SIG-M5 treated with dmso at 0.1 percent for 504 hours (cell line): ENCODE data around the gene ANKHD1.
A peak's percentile ranks its signal among the peaks of the same experiment; 100 is the strongest.
"Not testable (repeated sequence)": the region's sequence is repeated elsewhere in the genome, so short reads cannot be mapped to it uniquely, and the experiment has no call there.

Experiments
- DNase-seq: peaks from one replicate; lab custom pipeline; 2025; ENCODE audit not compliant: unreplicated experiment; lab: John Stamatoyannopoulos, UW

The ANKHD1 gene

DNA sequence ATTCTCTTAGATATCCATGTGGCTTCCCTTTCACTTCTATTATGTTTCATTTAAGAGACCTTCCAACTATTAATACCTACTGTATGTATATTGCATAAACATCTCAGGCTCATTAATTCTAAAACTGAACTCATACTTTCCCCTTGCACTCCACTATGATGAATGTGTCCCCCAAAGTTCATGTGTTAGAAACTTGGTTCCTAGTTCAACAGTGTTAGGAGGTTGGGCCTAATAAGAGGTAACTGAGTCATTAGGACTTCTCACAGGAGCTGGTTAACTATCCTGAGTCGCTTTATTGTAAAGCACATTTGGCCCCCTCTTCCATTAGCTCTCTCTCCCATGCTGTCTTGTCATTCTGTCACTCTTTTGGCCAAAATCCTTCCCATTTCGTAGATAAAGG lies 22.0 kb downstream of the ANKHD1 start:
- no peak for DNase-seq

DNA sequence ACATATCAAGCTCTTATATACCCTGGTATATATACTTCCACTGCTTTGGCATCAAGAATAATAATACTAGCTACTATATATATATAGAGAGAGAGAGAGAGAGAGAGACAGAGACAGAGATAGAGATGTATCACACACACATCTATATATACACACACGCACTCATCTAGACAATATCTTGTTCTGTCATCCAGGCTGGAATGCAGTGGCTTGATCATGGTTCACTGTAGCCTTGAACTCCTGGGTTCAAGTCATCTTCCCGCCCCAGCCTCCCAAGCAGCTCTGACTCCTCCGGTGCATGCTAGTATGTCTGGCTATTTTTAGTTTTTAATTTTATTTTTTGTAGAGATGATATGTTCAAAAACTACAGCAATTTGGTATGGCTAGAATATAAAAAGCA lies 22.5 kb downstream of the ANKHD1 start:
- DNase-seq, result no peak

GRCh38 chr5:140427726-140428125 lies 26.1 kb downstream of the ANKHD1 start:
- DNase-seq, result not testable (repeated sequence)

- no peak for DNase-seq
These were observed 28.1 kb downstream of the ANKHD1 start for GRCh38 chr5:140429724-140430123.

DNA sequence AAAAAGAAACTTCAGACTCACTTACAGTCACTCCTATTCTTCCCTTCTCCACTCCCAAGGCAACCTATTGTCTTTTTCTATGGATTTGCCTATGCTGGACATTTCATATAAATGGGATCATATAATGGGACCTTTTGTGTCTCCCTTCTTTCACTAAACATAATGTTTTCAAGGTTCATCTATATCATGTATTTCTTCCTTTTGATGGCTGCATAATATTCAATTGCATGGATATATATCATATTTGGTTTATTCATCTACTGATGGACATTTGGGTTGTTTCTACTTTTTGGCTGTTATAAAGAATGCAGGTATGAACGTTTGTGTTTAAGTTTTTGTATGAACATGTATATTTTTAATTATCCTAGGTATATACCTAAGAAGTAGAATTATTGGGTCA lies 30.6 kb downstream of the ANKHD1 start:
- no peak for DNase-seq

- no peak for DNase-seq
These were observed 31.3 kb downstream of the ANKHD1 start for GRCh38 chr5:140432916-140433315.

DNA sequence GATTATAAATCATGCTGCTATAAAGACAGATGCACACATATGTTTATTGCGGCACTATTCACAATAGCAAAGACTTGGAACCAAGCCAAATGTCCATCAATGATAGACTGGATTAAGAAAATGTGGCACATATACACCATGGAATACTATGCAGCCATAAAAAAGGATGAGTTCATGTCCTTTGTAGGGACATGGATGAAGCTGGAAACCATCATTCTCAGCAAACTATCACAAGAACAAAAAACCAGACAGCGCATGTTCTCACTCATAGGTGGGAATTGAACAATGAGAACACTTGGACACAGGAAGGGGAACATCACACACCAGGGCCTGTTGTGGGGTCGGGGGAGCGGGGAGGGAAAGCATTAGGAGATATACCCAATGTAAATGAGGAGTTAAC lies 55.7 kb downstream of the ANKHD1 start:
- DNase-seq, result not testable (repeated sequence)

- DNase-seq, result no peak
These were observed 65.5 kb downstream of the ANKHD1 start for GRCh38 chr5:140466981-140467742.

GRCh38 chr5:140468188-140468587 lies 66.6 kb downstream of the ANKHD1 start:
- DNase-seq, result no peak

GRCh38 chr5:140469259-140469658 lies 67.6 kb downstream of the ANKHD1 start:
- no peak for DNase-seq

DNA sequence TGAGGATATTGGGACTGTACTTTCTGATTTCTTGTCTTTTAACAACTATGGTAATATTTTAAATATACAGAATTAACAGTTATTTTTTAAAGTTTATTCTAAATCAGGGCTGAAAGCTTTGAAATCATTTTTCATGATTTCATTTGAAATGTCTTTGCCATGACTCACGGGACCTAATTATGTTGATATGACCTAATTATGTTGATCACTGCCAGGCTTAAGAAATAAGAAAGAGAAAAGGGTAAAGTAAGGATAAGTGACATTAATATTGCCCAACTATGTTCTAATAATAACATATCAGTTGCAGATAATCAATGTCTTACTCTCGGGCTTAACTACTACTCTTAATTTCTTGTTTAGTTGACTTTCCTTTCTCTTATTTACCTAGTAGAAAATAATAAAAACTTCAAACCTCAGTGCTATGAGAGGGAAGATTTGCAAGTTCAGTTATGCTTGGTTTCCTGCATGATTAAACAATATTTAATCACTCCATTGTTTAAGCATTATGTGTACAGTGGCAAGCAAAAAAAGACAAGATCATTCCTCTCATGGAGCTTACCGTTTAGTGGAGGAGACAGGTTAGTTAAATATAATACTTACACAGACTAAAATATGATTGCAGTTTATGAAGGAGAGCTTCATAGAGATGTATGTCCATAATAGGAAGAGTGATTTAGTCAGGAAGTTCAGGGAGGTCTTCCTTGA lies 78.8 kb downstream of the ANKHD1 start:
- DNase-seq, result no peak

- DNase-seq, result no peak
These were observed 80.1 kb downstream of the ANKHD1 start for GRCh38 chr5:140481758-140482157.

- no peak for DNase-seq
These were observed 81.4 kb downstream of the ANKHD1 start for GRCh38 chr5:140483055-140483454.

DNA sequence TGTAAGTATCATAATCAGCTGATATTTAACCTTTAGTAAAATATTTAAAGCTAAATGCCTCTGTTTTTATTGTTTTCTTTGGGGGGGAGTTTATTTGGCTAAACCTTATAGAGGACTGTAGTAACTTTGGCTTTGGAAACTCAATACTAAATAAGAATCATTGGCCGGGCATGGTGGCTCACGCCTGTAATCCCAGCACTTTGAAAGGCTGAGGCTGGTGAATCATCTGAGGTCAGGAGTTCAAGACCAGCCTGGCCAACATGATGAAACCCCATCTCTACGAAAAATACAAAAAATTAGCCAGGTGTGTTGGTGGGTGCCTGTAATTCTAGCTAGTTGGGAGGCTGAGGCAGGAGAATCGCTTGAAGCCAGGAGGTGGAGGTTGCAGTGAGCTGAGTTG lies 86.5 kb downstream of the ANKHD1 start:
- DNase-seq, result not testable (repeated sequence)

DNA sequence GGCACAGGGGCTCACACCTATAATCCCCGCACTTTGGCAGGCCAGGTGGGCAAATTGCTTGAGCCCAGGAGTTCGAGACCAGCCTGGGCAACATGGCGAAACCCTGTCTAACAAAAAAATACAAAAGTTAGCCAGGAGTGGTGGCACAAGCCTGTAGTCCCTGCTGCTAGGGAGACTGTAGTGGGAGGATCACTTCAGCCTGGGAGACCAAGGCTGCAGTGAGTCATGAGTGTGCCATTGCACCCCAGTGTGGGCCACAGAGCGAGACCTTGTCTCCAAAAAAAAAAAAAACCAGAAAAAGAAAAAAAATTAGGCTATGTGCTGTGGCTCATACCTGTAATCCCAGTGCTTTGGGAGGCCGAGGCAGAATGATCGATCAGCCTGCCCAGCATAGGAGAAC lies 87.3 kb downstream of the ANKHD1 start:
- no peak for DNase-seq

DNA sequence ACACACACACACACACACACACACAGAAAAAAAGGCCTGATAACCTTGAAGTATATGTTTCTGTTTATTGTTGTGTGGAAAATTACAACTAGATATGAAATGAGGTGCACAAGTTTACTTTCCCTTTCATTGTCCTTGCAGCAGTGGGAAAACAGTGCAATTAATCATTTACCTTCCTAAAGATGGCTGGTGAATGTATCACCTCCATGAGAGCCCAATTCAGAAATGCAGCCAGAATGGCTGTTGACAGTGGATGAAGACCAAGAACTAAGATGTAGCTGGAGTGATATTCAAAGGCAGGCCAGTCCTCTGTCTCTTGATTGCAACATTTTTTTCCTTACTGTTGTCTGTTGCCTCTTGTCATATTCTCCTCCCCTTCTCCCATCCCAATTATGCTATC lies 96.3 kb downstream of the ANKHD1 start:
- DNase-seq, result no peak

GRCh38 chr5:140498591-140498990 lies 97.0 kb downstream of the ANKHD1 start:
- no peak for DNase-seq

DNA sequence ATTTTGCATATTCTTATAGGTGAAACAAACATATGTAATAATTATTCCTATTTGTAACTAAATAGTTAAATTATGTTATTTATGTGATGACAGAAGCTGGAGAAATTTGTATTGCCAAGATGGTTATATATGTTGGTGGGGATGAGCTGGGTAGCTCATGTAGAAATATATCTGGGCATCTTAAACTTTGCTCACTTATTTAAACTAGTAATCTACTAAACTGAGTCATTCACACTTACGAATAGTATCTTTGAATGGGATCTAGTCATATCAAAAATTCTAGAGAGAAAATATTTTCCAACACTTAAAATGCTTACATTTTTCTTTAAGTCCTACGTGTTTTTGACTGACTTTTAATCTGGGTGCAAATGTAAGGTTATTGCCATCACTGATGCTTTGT lies 101.2 kb downstream of the ANKHD1 start:
- no peak for DNase-seq

DNA sequence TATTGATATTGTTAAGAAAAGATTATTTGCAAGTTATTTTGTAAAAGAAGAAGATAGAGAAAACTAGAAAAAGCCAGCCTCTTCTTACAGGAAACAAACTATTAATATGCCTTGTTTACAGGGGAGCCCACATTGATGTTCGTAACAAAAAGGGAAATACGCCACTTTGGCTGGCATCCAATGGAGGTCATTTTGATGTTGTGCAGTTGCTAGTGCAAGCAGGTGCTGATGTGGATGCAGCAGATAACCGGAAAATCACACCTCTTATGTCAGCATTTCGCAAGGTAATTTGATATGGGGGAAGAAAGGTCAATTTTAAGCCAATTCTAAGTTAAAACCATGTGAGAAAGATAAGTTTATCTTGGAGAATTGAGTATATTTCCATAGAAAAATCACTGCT lies 108.3 kb downstream of the ANKHD1 start:
- DNase-seq, result no peak

GRCh38 chr5:140513124-140513523 lies 111.5 kb downstream of the ANKHD1 start:
- DNase-seq, result no peak

DNA sequence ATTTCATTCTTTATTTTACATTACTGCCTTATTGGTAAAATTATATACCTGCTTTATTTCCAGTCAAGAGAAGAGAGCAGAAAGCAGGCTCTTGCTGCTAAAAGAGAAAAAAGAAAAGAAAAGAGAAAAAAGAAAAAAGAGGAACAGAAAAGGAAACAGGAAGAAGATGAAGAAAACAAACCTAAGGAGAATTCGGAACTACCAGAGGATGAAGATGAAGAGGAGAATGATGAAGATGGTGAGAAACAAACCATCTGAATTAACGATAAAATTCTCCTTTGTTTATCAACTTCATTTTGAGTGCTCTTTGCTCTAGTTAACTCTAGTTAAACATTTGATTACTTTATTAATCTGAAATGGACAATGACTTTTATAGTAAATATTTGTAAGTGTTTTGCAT lies 122.4 kb downstream of the ANKHD1 start:
- peak; percentile 21 for DNase-seq

DNA sequence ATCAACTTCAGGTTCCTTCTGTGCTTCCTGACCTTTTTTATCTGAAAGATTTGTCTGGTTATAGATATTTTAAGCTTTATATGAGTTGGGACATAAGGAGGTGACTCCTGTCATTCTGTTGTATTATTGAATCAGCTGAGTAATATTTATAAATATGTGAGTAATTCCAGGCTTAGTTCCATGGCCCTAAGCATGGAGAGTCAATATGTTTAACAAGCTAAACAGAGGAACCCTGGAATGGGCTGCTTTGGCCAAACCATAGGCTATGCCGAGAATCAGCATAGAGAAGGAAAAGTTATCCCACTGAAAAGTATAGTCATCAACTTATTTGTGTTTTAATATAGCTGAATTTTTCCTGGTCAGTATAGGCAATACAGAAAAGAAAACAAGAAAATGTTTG lies 138.6 kb downstream of the ANKHD1 start:
- no peak for DNase-seq

GRCh38 chr5:140542972-140543371 lies 141.3 kb downstream of the ANKHD1 start:
- DNase-seq, result no peak
